NB4 (cell line): Measurements from ENCODE around the gene LNPEP.
A peak's percentile ranks its signal among the peaks of the same experiment; 100 is the strongest.

Experiments used
- DNase-seq: peaks from one replicate; pipeline ENCODE4 v3.0.0; 2010; ENCODE audit warnings: low read depth
- H3K4me3 ChIP-seq: one replicate; pipeline ENCODE4 v1.5.1; 2011; ENCODE audit warnings: mild to moderate bottlenecking, low read depth, low read length, moderate library complexity
- MYC ChIP-seq: IDR thresholded peaks from 2 replicates; pipeline ENCODE4 v1.6.1; 2011; ENCODE audit warnings: low read depth, low read length
- POLR2A ChIP-seq: IDR thresholded peaks from 2 replicates; pipeline ENCODE4 v1.6.1; 2011; ENCODE audit warnings: mild to moderate bottlenecking; ENCODE audit not compliant: insufficient read length; ENCODE audit errors: extremely low read depth
- TF ChIP-seq, protein P1 (sequence below): IDR thresholded peaks from 2 replicates; pipeline ENCODE4 v1.6.1; 2011; ENCODE audit warnings: low read depth, low read length
- TF ChIP-seq, protein P2 (sequence below): IDR thresholded peaks from one replicate; pipeline ENCODE4 v1.5.1; 2012; ENCODE audit warnings: low read depth, low read length

Gene LNPEP

DNA sequence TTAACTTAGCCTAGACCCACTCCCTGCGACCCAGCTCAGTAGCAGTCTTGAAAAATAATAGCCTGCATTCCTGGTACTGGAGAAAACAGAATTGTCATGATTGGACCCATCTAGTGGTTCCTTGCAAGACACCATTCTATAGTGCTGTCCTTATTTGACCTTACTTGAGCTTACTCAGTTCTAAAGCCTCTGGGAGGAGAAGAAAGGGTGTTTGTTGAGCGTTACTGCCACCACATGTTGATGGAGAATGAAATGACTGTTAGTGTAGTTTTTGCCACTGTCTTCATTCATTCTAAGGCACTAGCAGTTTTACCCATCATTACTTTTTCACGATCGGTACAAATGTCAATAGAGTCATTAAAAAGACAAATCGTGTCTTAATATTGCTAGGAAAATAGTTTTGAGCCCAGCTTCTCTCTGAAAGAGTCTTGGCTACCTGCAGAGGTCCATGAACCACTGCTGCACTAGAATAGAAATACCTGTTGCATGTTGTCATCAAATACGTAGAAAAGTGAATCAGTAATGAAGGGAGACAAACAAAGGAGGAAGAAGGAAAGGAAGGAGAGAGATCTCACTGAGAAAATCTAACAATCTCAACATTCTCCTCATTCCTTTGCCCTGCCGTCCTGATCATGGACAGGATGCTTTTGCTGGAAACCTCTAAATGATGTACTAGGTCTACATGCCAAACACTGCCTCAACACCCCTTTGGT, 110.5 kb downstream of the LNPEP start:
- DNase-seq: peak; percentile 15
- H3K4me3 ChIP-seq: no peak overlapping the region
- TF ChIP-seq, protein P1, sequence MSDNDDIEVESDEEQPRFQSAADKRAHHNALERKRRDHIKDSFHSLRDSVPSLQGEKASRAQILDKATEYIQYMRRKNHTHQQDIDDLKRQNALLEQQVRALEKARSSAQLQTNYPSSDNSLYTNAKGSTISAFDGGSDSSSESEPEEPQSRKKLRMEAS: no peak
- TF ChIP-seq, protein P2, sequence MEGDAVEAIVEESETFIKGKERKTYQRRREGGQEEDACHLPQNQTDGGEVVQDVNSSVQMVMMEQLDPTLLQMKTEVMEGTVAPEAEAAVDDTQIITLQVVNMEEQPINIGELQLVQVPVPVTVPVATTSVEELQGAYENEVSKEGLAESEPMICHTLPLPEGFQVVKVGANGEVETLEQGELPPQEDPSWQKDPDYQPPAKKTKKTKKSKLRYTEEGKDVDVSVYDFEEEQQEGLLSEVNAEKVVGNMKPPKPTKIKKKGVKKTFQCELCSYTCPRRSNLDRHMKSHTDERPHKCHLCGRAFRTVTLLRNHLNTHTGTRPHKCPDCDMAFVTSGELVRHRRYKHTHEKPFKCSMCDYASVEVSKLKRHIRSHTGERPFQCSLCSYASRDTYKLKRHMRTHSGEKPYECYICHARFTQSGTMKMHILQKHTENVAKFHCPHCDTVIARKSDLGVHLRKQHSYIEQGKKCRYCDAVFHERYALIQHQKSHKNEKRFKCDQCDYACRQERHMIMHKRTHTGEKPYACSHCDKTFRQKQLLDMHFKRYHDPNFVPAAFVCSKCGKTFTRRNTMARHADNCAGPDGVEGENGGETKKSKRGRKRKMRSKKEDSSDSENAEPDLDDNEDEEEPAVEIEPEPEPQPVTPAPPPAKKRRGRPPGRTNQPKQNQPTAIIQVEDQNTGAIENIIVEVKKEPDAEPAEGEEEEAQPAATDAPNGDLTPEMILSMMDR: no peak
- TF ChIP-seq MYC: no peak
- TF ChIP-seq POLR2A: no peak

DNA sequence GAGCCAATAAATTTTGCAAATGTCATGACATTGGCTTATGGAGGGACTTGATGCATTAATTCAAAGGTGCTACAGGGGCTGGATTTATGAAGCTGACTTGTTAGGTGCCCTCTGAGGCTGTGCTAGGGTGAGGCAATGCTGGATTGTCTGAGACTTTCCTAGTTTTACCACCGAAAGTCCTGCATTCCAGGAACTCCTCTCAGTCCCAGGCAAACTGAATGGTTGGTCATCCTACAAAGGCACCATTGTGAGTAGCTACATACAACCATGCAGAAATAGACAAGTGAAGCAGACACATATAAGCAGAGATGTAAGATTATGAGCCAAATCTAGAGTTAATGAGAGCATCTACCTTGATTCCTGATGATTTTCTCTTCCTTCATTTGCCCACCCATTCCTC, 111.2 kb downstream of the LNPEP start:
- H3K4me3 ChIP-seq: no peak overlapping the region
- DNase-seq: no peak
- TF ChIP-seq, protein P1: no peak
- no peak for TF ChIP-seq MYC
- TF ChIP-seq, protein P2: no peak
- TF ChIP-seq POLR2A: no peak

DNA sequence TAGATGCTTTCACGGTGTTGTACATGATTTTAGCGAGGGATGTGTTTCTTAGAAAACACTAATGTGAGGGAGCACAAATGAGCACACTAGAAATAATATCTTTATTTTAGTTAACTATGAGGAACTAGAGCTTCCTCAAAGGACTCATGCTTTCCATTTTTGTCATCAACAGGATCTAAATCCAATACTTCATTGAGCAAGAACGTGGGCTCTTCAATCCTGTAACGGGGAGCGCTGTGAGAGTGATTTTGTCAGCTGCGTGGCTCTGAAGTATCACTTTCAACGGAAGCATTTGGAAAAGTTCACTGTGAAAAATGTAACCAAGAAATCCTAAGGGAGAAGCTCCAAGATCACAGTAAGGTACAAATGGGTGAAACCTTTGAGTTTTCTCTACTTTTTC, 113.3 kb downstream of the LNPEP start:
- no peak overlapping the region for H3K4me3 ChIP-seq
- TF ChIP-seq POLR2A: no peak
- TF ChIP-seq MYC: no peak
- TF ChIP-seq, protein P1: no peak
- TF ChIP-seq, protein P2: no peak
- no peak for DNase-seq

DNA sequence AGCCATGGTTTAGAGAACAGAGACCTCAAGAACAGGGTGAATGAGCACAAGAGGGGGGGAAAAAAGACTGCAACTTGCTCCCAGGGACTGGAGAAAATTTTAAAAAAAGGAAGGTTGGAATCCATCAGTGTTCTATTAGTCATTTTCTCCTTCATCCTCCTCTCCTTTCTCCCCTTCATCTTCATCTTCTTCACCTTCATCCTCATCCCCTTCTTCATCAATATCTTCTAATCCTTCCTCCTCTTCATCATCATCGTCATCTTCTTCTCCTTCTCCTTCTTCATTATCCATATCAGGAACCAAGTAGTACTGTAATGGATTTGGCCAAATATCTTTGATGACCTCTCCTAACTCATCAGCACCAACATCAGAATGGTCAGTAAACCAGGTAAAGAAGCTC, 120.4 kb downstream of the LNPEP start:
- TF ChIP-seq, protein P1: no peak
- DNase-seq: no peak
- H3K4me3 ChIP-seq: no peak overlapping the region

DNA sequence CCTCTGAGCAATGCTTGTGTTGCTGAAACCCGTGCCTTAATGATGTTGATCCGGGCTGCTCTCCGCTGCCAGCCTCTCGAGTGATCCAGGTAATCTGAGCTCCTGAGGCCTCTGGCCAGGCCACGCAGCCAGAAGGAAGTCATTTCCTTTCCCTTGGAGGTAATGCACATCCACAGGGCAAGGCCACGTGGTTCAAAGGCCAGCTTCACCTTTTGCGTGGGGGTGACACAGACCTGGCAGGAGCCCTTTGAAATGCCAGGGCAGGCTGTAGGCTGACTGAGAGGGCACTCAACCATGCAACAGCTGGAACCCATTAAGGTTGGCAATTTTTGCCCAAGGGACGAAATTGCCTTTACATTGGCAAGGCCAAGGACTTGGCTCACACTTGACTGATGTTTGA, 126.2 kb downstream of the LNPEP start:
- H3K4me3 ChIP-seq: no peak overlapping the region
- no peak for DNase-seq
- TF ChIP-seq, protein P2: no peak
- TF ChIP-seq, protein P1: no peak
- TF ChIP-seq MYC (no peak), POLR2A (no peak)

DNA sequence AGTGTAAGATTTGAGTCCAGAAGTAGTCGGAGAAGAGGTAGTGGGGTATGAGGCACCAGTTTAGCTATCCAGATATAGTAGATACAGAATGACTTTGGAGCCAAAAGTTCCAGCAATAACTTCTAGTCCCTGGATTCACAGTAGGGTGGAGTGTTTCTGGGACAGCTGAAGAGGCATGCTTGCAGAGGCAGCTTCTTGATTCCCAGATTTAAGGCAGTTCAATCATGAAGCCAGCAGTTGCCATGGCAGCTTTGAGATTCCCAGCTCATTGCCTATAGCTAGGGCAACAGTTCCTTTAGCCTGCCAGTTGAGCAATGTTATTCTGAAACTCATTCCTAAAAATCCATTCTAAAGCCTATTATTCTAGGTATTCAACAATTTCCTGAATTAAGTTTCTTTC, 127.4 kb downstream of the LNPEP start:
- TF ChIP-seq POLR2A: no peak
- TF ChIP-seq, protein P1: no peak
- TF ChIP-seq, protein P2: no peak
- TF ChIP-seq MYC: no peak
- no peak overlapping the region for H3K4me3 ChIP-seq
- no peak for DNase-seq
